ENCODE results near the gene CBX5.

DNA sequence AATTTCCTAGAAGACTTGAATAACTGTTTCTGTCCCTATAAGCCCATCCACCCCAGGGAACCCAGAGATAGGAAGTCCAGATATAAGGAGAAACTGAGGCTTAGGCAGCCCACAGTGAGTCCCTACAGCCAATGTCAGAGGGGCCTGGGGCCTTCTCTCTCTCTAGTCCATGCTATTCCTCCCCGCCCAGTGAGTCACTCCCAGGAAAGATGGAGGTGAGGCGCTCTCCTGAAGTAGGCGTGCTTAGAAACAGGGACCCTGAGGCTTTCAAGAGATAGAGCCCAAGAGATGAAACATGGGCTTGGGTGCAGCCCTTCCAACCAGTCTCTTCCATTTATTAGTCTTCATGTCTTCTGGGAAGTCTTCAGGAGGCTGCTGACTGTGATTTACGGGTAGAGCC is 88.8 kb downstream of the CBX5 start:
- TF ChIP-seq KLF1 (tag; IDR thresholded peaks at IDR 0.05) (no peak), E2F4 (CRISPR knock-in tag; IDR thresholded peaks at IDR 0.05; ENCODE audit: low read depth) (no peak), SMC3 (conservative IDR thresholded peaks at IDR 0.05; ENCODE audit: insufficient read depth, low read depth, low read length) (no peak), ETV1 (tag; conservative IDR thresholded peaks at IDR 0.05; ENCODE audit: low read depth) (no peak), HMGXB4 (CRISPR knock-in tag; IDR thresholded peaks at IDR 0.05) (no peak), NKRF (IDR thresholded peaks at IDR 0.05; ENCODE audit: borderline replicate concordance) (no peak), RAD21 (CRISPR knock-in tag; conservative IDR thresholded peaks at IDR 0.05 in 1 of 2, IDR thresholded peaks at IDR 0.05 in 1 of 2) (no peak), EZH2 (IDR thresholded peaks at IDR 0.05; ENCODE audit: borderline replicate concordance, low read depth, low read length) (no peak), MYNN (IDR thresholded peaks at IDR 0.05) (no peak), MYNN (CRISPR knock-in tag; IDR thresholded peaks at IDR 0.05) (no peak), ZNF444 (CRISPR knock-in tag; IDR thresholded peaks at IDR 0.05) (no peak), SPI1 (IDR thresholded peaks at IDR 0.05; ENCODE audit: borderline replicate concordance, low read depth, low read length) (no peak), YY1 (IDR thresholded peaks at IDR 0.05; ENCODE audit: borderline replicate concordance in 1 of 3, control insufficient read depth in 1 of 3, extremely low read depth in 1 of 3, insufficient read depth in 3 of 3, insufficient read length in 1 of 3, insufficient replicate concordance in 2 of 3, low read depth in 1 of 3, low read length in 2 of 3) (no peak), JUNB (CRISPR knock-in tag; conservative IDR thresholded peaks at IDR 0.05) (no peak)
- TF ChIP-seq, protein P1, sequence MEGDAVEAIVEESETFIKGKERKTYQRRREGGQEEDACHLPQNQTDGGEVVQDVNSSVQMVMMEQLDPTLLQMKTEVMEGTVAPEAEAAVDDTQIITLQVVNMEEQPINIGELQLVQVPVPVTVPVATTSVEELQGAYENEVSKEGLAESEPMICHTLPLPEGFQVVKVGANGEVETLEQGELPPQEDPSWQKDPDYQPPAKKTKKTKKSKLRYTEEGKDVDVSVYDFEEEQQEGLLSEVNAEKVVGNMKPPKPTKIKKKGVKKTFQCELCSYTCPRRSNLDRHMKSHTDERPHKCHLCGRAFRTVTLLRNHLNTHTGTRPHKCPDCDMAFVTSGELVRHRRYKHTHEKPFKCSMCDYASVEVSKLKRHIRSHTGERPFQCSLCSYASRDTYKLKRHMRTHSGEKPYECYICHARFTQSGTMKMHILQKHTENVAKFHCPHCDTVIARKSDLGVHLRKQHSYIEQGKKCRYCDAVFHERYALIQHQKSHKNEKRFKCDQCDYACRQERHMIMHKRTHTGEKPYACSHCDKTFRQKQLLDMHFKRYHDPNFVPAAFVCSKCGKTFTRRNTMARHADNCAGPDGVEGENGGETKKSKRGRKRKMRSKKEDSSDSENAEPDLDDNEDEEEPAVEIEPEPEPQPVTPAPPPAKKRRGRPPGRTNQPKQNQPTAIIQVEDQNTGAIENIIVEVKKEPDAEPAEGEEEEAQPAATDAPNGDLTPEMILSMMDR (IDR thresholded peaks at IDR 0.05 in 2 of 3, conservative IDR thresholded peaks at IDR 0.05 in 1 of 3; ENCODE audit: insufficient read depth in 2 of 3, low read depth in 1 of 3, low read length in 3 of 3): no peak
